ENCODE data around the gene GPR152.
A peak's percentile ranks its signal among the peaks of the same experiment; 100 is the strongest.

GPR152 gene

DNA sequence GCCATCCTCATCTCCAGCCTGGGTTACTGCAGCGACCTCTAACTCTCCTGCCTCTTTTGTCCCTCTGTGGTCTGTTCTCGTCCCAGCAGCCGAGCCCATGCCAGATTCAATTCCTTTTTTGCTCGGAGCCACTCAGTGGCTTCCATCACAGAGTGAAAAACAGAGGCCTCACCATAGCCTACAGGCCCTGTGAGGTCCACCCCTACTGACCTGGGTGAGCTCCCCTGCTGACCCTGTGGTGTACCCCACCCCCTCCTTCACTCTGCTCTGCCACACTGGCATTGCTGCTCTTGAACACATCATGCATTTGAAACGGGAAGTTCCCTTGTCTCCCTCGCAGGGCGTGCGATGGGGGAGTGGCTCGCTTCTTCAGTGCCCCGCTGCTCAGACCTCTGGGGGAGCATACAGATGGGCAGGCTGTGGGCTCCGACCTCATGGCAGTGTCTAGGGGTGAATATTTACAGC lies 32.4 kb upstream of the GPR152 start:
- no peaks in the 10 kb centered on the region for H4K20me1 ChIP-seq (ENCODE audit: insufficient read depth, low read length)
- no peak overlapping the region for H3K4me2 ChIP-seq (ENCODE audit: low read depth, low read length)
- peaks cover 20% of the 10 kb centered on the region for H3K4me1 ChIP-seq (ENCODE audit: low read length)
- no peak overlapping the region for H3K9ac ChIP-seq (ENCODE audit: low read length)
- H3K9me2 ChIP-seq (replicated peaks; ENCODE audit: insufficient read depth, low read length), result no peaks in the 10 kb centered on the region
- no peaks in the 10 kb centered on the region for H3K9me3 ChIP-seq (replicated peaks; ENCODE audit: insufficient read depth, low read length)
- DNase-seq, result no peak
- TF ChIP-seq EZH2 (optimal IDR thresholded peaks at IDR 0.05; ENCODE audit: low read depth, low read length) (no peak), EZH2phosphoT487 (IDR thresholded peaks at IDR 0.05; ENCODE audit: low read length) (no peak)
- TF ChIP-seq, protein P1, sequence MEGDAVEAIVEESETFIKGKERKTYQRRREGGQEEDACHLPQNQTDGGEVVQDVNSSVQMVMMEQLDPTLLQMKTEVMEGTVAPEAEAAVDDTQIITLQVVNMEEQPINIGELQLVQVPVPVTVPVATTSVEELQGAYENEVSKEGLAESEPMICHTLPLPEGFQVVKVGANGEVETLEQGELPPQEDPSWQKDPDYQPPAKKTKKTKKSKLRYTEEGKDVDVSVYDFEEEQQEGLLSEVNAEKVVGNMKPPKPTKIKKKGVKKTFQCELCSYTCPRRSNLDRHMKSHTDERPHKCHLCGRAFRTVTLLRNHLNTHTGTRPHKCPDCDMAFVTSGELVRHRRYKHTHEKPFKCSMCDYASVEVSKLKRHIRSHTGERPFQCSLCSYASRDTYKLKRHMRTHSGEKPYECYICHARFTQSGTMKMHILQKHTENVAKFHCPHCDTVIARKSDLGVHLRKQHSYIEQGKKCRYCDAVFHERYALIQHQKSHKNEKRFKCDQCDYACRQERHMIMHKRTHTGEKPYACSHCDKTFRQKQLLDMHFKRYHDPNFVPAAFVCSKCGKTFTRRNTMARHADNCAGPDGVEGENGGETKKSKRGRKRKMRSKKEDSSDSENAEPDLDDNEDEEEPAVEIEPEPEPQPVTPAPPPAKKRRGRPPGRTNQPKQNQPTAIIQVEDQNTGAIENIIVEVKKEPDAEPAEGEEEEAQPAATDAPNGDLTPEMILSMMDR (IDR thresholded peaks at IDR 0.05; ENCODE audit: low read length), result no peak
- no peak overlapping the region for H3K4me3 ChIP-seq (ENCODE audit: low read length)
- H3K79me2 ChIP-seq (ENCODE audit: low read length), result peaks cover 26% of the 10 kb centered on the region
- H3F3A ChIP-seq (ENCODE audit: insufficient read depth, low read length), result no peaks in the 10 kb centered on the region
- peaks cover 5% of the 10 kb centered on the region for H3K27me3 ChIP-seq (replicated peaks; ENCODE audit: insufficient read depth, low read length)
- no peaks in the 10 kb centered on the region for H3K36me3 ChIP-seq (replicated peaks; ENCODE audit: insufficient read depth, low read length)
- H3K27ac ChIP-seq (ENCODE audit: low read length), result no peak overlapping the region
- H2AFZ ChIP-seq (ENCODE audit: low read length), result no peak overlapping the region

DNA sequence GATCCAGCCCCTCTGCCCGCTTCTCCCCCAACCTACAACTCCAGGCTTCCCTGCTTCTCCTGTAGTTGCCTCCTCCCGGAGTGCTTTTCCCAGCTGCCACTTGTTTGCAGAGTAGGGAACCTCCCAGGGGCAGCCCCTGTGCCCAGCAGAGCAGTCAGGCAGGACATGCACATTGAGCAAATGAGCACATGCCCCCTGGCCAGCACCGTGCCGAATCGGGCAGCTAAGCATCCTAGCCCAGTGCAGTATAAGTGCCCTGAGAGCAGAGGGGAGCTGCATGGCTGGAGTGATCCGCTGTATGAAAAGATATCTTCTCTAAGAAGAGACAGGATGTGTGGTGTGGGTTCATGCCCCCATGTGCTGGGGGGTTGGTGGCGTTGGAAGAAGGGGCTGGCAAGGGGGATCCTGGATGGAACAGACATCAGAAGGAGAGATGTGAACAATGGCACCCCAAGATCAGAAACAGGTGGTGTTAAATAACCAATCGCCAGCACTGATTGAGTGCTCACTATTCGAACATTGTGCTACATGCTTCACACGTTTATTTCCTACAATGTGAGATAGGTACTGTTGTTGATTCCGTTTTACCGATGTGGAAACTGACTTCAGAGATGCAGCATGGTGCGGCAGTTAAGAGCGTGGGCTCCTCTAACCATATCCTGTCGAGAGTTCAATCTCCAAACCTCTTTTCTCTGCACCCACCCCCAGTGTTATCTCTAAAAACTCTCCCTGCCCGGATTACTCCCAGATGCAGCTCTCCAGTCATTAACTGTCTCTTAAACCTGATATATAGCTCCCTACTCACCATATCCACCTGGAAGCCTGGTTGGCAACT lies 31.5 kb upstream of the GPR152 start:
- TF ChIP-seq, protein P1 (IDR thresholded peaks at IDR 0.05; ENCODE audit: low read length), result no peak
- no peak for TF ChIP-seq EZH2phosphoT487 (IDR thresholded peaks at IDR 0.05; ENCODE audit: low read length)
- no peak for TF ChIP-seq EZH2 (optimal IDR thresholded peaks at IDR 0.05; ENCODE audit: low read depth, low read length)
- Histone ChIP-seq H3K27me3 (replicated peaks; ENCODE audit: insufficient read depth, low read length) (peaks cover 13% of the 10 kb centered on the region), H3K4me2 (ENCODE audit: low read depth, low read length) (peak overlapping the region; percentile 56; the same call in 1 of the 2 replicates), H3F3A (ENCODE audit: insufficient read depth, low read length) (no peaks in the 10 kb centered on the region), H3K9ac (ENCODE audit: low read length) (no peak overlapping the region), H3K27ac (ENCODE audit: low read length) (no peak overlapping the region), H3K36me3 (replicated peaks; ENCODE audit: insufficient read depth, low read length) (no peaks in the 10 kb centered on the region), H4K20me1 (ENCODE audit: insufficient read depth, low read length) (no peaks in the 10 kb centered on the region), H3K4me3 (ENCODE audit: low read length) (no peak overlapping the region), H3K4me1 (ENCODE audit: low read length) (peaks cover 20% of the 10 kb centered on the region), H3K9me3 (replicated peaks; ENCODE audit: insufficient read depth, low read length) (no peaks in the 10 kb centered on the region), H2AFZ (ENCODE audit: low read length) (no peak overlapping the region), H3K79me2 (ENCODE audit: low read length) (peaks cover 26% of the 10 kb centered on the region), H3K9me2 (replicated peaks; ENCODE audit: insufficient read depth, low read length) (no peaks in the 10 kb centered on the region)
- no peak for DNase-seq

- peak within 1 kb of the TSS; percentile 90 for H2AFZ ChIP-seq (ENCODE audit: low read length)
- DNase-seq, result peak; percentile 99
- H3K9me3 ChIP-seq (replicated peaks; ENCODE audit: insufficient read depth, low read length), result no peaks in the 10 kb centered on the region
- H3K27ac ChIP-seq (ENCODE audit: low read length), result peak within 1 kb of the TSS; percentile 38; the same call in 1 of the 2 replicates
- H3F3A ChIP-seq (ENCODE audit: insufficient read depth, low read length), result no peaks in the 10 kb centered on the region
- no peaks in the 10 kb centered on the region for H3K9me2 ChIP-seq (replicated peaks; ENCODE audit: insufficient read depth, low read length)
- H4K20me1 ChIP-seq (ENCODE audit: insufficient read depth, low read length), result no peaks in the 10 kb centered on the region
- peaks cover 21% of the 10 kb centered on the region for H3K27me3 ChIP-seq (replicated peaks; ENCODE audit: insufficient read depth, low read length)
- H3K4me2 ChIP-seq (ENCODE audit: low read depth, low read length), result peak within 1 kb of the TSS; percentile 56
- H3K4me3 ChIP-seq (ENCODE audit: low read length), result peak within 1 kb of the TSS; percentile 67
- TF ChIP-seq EZH2phosphoT487 (IDR thresholded peaks at IDR 0.05; ENCODE audit: low read length) (no peak), EZH2 (optimal IDR thresholded peaks at IDR 0.05; ENCODE audit: low read depth, low read length) (no peak)
- TF ChIP-seq, protein P1 (IDR thresholded peaks at IDR 0.05; ENCODE audit: low read length), result no peak
- peak within 1 kb of the TSS; percentile 55 for H3K9ac ChIP-seq (ENCODE audit: low read length)
- peaks cover 26% of the 10 kb centered on the region for H3K79me2 ChIP-seq (ENCODE audit: low read length)
- H3K36me3 ChIP-seq (replicated peaks; ENCODE audit: insufficient read depth, low read length), result no peaks in the 10 kb centered on the region
- H3K4me1 ChIP-seq (ENCODE audit: low read length), result peaks cover 20% of the 10 kb centered on the region
These were observed 30.6 kb upstream of the GPR152 start, which contains the start of gene AIP for GRCh38 chr11:67482827-67483798. AIP (plus strand) TSS chr11:67483026; CDS start chr11:67483159, 133 bp downstream.
